DMS114 treated with DMSO at 0.1 percent for 48 hours (cell line): ENCODE measurements around the gene CNTF.

ENCODE experiments used
- DNase-seq: peaks from one replicate; lab custom pipeline; 2025; ENCODE audit not compliant: unreplicated experiment; lab: John Stamatoyannopoulos, UW

Gene CNTF

DNA sequence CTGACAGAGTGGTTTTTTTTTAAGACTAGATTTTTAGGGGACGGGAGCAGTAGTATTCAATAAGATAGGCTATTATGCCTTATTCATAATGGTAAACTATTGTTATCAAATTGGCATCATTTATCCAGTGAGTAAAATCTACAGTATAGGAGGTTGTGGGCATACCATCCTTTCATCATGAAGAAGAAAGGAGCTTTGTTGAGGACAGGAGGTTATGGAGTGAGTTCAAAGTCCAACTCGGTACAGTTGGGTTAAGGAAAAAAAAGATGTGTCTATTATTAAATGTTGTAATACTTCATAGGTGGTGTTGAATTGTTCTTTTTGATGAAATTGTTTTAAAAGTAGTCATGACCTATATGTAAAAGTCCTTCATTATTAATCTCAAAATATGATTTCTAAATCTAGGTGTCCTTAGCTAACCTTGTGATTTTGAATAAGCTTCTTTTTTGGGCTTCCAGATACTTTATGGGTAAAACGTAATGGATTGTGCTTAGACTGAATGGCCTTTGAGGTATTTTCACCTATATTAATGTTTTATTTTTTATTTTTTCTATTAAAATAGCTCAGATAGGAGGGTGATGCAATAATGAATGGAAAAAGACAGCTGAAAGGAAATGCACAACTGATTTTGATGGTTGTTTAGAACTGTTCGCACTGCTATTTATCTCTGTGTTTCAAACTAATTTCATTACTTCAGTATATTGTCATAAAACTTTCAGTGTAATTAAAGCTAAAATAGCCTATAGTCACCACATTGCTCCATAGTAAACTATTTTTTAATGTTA lies 15.3 kb upstream of the CNTF start:
- DNase-seq, result no peak

DNA sequence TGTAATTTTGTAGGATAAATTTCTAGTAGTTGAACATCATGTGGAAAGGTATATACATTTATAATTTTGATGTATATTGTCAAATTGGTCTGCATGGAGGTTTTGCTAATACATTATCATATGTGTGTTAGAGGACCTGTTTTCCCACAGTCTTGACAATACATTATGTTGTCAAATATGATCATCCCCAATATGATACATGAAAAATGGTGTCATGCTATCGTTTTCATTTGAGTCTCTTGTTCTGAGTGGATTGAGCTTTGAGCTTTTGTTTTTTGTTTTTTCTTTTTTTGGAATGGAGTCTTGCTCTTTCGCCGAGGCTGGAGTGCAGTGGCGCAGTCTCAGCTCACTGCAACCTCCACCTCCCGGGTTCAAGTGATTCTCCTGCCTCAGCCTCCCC lies 14.1 kb upstream of the CNTF start:
- no peak for DNase-seq

DNA sequence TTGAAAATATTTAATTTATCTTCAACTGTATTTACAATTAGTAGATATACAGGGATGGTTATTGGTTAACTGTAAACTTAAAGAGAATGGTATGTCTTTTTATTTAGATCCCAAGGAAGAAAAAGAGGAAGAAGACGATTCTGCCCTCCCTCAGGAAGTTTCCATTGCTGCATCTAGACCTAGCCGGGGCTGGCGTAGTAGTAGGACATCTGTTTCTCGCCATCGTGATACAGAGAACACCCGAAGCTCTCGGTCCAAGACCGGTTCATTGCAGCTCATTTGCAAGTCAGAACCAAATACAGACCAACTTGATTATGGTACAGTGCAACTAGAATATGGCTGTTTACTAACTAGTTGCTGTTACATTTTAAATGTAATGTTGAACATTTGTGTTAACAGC lies 12.7 kb upstream of the CNTF start:
- no peak for DNase-seq

DNA sequence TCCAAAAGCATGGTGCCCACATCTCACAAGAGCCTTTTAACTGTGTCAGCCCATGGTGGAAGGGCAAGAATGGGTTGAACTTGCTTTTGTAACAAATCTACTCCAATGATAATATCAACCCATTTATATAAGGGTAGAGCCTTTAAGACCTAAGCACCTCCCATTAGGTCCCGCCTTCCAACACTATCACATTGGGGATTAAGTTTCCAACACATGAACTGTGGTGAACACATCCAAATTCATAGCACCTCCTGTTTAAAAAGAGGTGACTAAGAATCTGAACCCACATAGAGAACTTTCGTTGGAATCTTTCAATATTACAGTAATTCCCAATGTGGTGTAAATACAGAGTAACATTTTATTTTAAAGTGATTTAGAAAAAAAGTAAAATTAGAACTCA lies 9.2 kb upstream of the CNTF start:
- DNase-seq, result no peak

DNA sequence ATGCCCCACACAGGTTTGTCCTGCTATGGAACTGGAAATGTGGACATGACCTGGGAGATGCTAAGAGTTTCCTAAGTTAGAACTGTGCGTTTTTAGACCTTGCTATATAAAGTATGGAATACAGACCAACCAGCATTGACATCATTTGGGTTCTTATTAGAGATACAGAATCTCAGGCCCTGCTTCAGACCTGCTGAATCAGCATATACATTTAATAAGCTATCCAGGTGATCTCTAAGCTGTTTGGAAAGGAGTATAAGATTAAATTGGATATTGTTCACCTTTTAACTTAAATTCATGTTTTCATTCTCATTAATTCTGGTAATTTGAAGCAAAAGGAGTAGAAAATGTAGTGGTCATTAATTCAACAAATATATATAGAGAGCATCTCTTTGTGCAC lies 6.9 kb upstream of the CNTF start:
- DNase-seq, result no peak

DNA sequence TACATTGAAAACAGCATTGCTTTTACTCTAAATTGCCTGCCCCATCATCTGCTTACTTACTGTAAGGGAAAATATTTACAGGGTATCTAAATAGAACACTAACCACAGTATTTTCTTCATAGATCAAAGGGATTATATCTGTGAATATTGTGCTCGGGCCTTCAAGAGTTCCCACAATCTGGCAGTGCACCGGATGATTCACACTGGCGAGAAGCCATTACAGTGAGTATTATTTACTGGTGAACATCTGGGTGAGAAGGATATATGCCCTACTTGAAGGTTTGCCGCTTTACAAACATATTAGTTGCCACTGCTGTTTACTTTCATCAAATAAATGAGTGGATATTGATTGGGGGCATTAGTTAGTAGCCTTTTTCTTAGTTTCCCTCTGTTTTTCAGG lies 5.9 kb upstream of the CNTF start:
- no peak for DNase-seq

DNA sequence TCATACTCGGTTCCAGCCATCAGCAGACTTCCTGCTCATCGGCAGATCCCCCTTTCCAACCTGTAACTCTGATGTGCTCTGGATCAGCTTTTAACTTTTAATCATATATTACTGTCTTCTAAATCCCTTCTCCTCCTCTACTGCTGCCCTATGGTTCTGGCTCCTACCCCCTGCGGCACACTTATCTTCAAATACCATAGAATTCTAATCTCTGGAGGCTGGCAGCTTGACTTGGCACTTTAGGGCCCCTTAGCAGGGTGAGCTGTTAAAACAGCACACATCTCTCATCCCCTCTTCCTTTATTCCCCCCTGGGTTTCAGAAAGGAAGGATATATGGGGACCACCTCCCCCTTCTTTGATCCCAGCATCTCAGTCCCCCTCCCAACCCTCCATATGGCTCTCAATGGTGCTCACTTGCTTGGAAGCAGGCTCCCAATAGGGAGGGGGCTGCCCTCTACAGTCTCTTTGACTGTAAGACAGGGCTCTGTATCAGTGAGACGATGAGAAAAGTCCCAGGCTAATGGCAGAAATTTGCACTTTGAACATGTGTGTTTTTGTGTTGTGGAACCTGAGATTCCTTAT lies 4.4 kb upstream of the CNTF start:
- no peak for DNase-seq

DNA sequence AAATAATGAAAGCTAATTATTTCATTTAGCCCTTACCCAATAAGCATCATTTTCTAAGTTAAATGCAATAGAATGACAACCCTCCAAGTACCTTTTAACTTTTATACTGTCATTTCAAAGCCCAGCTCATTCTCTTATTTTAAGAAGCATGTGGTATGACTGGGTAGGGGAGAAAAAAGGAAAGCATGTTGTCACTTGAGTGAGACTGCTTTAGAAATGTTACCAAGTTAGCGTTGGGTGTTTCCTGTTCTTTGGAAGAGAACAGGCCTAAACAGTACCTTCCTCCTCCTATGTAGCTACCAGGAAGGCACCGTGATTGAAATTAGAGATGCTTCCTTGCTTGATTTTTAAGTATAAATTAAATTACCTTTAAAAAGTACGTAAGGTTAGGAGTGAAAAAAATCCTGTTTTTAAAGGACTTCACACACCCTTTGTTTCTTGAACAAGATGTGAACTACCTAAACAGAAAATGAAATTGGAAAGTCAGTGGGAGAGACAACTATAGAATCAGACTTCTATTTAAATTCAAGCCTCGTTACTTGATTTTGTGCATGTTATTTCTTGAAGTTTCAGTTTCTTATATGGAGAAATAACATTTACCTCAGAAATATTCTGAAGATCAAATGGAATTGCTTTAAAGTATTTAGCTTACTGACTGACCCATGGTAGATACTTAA lies 741 bp upstream of the CNTF start:
- no peak for DNase-seq

DNA sequence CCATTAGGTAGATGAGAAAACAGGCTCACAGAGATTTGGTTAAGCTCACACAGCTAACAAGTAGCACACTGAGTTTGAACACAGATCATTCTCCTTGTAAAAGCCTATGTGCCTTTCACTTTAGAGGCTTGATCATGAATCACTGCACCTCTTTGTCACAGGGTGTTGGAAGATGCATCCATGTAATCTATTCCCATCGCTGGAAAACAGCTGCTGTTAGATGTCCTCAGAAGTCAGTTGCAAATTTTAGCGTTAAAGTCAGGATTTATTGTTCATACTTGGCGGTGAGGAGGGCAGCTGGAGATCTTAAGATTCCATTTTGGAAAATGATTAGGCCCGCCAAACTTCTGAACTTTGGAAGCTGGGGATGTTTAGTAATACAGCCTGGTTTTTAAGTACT lies 2.6 kb downstream of the CNTF start:
- no peak for DNase-seq

DNA sequence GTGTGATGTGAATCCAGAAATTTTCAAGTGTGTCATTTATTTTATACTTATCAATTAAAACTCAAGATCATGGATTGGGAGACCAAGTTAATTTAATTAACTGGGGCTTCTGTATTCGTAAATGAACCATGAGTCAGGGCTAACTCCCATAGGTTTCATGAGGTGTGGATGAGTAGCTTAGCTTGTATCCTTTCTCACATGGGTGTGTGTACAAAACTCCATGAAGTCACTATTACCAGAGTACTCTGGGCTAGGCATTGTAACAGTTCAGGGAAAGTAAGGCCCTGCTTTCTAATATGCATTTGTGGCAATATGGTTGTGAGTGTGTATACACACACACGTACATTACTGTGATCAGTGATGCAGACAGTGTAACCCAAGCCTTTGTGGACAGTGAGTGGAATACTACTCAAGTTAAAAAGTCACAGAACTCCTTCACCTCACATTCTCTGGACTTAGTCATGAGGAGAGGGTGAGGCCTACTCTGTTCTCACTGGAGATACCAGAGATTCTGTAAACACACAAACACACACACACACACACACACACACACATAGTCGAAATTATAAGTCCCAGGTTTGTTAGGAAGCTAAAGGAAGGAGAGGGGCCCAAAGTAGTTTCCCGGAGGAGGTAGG lies 3.5 kb downstream of the CNTF start:
- no peak for DNase-seq

DNA sequence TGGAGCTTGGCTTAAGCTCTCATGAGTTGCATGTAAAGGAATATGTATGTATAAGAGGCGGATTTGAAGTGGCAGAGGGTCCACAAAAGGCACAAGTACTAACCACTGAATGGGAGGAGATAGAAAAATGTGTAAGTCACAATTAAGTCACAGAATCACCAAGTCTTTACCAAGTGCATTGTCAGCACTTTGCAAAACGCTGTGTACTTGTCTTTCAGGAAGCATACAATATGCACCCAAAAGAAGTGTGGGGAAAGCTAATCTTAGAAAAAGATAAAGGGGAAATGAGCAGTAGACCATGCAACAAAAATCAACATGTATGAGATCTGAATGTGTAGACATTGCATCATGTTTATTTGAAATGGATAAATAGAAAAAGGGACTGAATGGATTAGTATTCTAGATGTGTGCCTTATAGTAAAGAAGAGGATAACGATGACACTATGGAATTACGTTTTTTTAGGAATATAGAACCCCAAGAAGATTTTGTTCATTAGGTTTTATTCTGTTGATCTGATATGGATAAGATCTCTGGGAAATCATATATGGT lies 4.5 kb downstream of the CNTF start:
- no peak for DNase-seq

DNA sequence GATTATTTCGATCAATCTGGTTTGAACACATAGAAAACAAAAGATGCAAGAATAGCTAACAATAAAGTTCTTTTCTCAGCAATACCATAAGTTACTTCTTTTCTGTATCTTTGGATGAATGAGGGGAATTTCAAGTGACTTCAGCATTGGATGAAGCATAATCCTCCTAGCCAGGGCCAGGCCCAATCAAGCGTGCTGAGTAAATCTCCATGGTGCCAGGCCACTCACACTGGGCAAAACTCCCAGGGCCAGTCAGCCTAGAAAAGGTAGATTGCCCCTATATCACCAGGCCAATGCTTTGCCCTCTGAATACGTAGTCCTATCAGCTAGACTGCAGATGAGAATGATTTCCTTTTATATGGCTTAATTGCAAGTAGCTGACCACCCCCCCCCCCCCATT lies 6.0 kb downstream of the CNTF start:
- no peak for DNase-seq

DNA sequence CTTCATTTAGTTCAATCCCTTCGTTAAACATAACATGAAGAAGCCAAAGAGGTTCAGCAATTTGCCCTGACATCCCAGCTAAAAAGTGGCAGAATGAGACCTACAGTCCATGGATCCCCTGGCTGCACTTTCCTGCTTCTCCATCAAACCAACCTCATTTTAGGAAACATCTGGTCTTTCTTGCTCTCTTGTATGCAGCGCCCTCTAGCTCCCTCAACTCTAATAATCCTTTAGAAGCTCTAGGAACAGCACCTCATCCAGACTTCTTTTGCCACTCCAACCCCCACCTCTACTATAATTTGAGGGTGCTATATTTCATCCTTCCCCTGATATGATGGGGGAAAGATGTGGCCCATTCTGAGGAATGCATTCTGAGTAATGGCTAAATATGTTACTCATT lies 7.4 kb downstream of the CNTF start:
- peak; percentile 9 for DNase-seq

DNA sequence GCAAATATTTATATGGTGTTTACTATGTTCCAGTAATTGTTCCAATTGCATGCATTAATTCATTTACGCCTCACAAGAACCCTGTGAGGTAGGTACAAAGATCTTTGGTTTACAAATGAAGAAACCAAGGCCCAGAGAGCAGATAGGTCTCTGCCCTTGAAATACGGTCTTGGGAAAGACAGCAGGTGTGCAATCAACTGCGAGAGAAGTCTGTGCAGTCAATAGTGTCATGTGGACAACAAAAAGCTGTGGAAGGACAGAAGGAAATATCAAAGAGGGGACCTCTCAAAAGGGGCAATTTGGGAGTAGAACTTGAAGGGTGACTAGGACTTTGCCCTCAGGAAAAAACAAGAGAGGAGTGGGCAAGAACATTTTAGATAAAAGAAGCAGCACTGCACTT lies 8.9 kb downstream of the CNTF start:
- no peak for DNase-seq

DNA sequence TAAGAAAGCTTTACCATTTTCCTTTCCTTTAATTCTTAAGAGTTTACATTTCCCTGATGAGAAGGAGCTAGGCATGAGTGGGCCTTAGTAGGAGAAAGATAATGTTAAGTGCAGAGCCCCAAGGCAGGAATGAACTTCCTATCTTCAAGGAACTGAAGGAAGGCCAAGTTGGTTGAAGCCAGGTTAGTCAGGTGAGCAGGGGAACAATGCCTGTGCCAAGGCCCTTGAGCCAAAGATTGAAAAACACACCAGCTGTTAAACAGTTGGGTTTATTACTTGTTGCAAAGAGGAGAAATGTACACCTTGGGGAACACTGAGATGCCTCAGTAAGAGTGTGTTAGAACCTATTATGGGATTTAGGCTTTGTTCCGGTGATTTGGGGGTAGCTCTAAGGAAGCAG lies 10.0 kb downstream of the CNTF start:
- no peak for DNase-seq

DNA sequence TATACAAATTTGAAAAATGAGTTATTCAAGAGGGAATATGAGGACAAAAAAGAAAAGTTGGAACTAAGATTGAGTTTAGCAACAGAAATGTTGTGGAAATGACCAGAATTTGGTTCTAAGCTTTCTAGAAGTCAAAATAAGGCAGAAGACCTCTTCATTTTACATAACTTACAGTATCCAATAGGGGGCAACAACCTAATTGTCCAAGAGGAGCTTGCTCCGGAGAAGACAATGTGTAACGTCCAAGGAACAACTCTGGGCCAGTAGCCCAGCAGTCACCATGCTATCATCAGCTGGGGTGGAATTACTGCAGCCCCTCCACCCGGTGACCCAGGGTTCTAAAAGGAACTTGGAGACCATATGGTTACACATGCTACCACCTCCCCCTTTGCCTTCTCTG lies 14.1 kb downstream of the CNTF start:
- DNase-seq, result no peak

DNA sequence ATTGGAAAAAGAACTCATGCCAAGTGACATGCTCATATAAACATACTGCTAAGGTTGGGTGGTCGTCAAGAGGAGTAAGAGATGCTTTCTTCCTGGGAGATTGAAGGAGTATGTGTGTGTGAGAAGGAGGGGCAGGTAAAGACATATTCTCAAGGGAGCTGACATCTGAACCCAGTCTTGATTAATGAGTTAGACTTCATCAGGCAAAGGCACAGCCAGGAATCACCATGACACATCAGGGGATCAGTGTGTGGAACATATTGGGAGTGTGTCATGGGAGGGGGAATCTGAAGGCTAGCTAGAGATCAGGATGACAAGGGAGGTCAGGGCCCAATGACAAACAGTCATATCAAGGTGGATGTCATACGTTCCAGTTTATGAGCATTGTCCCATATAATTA lies 14.9 kb downstream of the CNTF start:
- no peak for DNase-seq

DNA sequence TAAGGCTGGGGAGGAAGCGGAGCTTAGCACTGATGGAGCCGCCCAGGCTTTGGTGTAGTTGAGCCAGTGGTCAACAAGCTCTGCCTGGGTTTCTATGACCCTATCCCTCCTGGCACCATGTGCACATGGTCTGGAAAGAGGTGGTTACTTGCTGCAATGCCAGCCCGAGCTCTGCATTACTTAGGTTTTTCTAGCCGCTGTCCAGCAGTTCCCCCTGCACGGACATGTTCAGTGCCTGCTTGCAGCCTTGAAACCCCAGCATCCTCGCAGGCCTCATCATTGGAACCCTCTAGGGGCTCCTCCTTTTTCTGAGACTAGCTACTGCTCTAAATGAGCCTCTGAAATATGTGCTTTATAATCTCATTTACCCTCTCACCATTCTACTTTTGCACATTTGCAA lies 16.6 kb downstream of the CNTF start:
- no peak for DNase-seq

DNA sequence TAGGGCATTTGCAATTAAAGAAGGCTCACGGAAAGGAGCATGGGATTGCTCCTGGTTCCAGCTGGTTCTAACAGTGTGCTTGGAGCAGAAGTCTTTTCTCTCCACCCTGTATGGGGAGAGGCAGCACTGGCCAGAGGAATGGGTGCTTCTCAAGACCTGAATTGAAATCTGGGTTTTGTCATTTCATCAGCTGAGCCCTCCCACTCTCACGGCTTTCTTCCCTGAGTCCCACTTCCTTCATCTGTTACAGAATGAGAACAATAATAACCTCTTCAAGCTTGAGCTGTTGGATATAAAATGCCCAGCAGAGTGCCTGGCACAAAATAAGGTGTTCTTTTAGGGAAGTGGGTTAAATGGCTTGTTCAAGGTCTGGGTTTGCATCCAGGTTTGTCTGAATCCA lies 17.2 kb downstream of the CNTF start:
- no peak for DNase-seq

DNA sequence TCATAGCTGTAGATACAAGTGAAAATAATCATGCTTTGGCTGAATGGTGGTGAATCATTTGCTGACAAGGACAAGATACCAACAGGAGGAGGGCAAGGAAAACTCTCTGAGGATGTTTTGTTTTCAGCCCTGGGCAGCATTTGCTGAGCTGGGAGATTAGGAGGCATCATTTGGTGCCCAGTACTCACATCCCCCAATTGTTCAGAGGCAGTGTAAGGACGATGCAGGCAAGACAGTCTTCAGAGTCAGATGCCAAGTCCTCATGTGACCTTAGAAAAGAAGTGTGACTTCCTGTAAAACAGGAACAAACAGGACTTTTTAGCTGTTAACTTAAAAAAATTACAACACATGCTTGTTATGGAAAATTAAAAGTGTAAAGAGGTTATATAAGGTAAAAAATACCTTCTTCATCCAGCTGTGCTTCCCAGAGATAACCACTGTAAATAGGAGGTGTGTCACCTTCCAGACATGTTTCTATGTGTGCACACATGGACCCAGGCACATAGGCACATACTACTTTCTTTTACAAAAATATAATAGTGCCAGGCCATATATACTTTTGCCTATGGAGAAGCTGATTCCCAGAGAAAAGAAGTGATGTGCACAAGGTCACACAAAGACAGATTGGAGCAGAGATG lies 18.0 kb downstream of the CNTF start:
- no peak for DNase-seq

DNA sequence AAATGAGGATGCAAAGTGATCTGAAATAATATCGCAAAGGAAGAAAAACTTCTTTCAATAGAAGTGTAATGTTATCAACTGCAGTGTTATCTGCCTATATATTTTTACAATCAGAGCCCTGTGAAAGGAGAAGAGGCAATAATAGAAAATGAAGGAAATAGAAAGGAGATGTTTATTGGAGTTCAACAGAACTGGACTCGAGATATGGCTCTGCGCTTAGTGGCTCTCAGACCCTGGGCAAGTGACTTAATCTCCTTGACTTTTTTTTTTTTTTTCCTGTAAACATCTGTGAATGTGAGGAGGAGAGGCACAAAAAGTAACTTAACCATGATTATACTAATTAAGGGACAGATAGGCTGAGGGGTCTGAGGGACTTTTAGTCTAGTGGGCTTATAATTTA lies 18.9 kb downstream of the CNTF start:
- DNase-seq, result no peak
